HepG2 (cell line): Measurements from ENCODE around the gene TRMT2A. TPM values are rescaled to one million over a fixed set of nuclear protein-coding genes. Genes with fewer than 3 reads are reported as not detected.

ENCODE experiments used
- FOSL2 ChIP-seq: sonication (generic); formaldehyde crosslinking; IDR thresholded peaks from 2 replicates; pipeline ENCODE4 v1.4.0; 2020; ENCODE audit warnings: missing genetic modification reagents
- HMG20B ChIP-seq: conservative IDR thresholded peaks from 2 replicates; pipeline ENCODE4 v1.6.1; 2016; ENCODE audit warnings: missing genetic modification reagents, missing compliant biosample characterization
- KDM6A ChIP-seq: IDR thresholded peaks from 2 replicates; pipeline ENCODE4 v1.6.1; 2016; ENCODE audit warnings: low read depth
- MTF2 ChIP-seq: sonication (generic); formaldehyde crosslinking; IDR thresholded peaks from 2 replicates; pipeline ENCODE4 v1.5.0; 2020; ENCODE audit warnings: missing genetic modification reagents, borderline replicate concordance
- POLR2AphosphoS5 ChIP-seq: IDR thresholded peaks from 2 replicates; pipeline ENCODE4 v1.6.1; 2012; ENCODE audit warnings: low read depth, low read length
- SMC3 ChIP-seq: IDR thresholded peaks from 2 replicates; pipeline ENCODE4 v1.6.1; 2011; ENCODE audit warnings: low read length, improper control_type of control experiment
- SNAI1 ChIP-seq: sonication (generic); formaldehyde crosslinking; IDR thresholded peaks from 2 replicates; pipeline ENCODE4 v1.5.0; 2020; ENCODE audit warnings: mild to moderate bottlenecking, missing genetic modification reagents, borderline replicate concordance
- SRF ChIP-seq: IDR thresholded peaks from 2 replicates; pipeline ENCODE4 v1.6.1; 2011; ENCODE audit warnings: mild to moderate bottlenecking, low read depth, low read length, moderate library complexity
- TRIM24 ChIP-seq: sonication (generic); formaldehyde crosslinking; IDR thresholded peaks from 2 replicates; pipeline ENCODE4 v1.8.0; 2022; ENCODE audit warnings: mild to moderate bottlenecking, missing genetic modification reagents
- ZNF232 ChIP-seq: sonication (generic); formaldehyde crosslinking; IDR thresholded peaks from 2 replicates; pipeline ENCODE4 v1.4.0; 2020; ENCODE audit warnings: missing genetic modification reagents, borderline replicate concordance
- ZNF337 ChIP-seq: sonication (generic); formaldehyde crosslinking; IDR thresholded peaks from 2 replicates; pipeline ENCODE4 v1.5.1; 2020; ENCODE audit warnings: missing genetic modification reagents, low read depth, mild to moderate bottlenecking, borderline replicate concordance
- ZNF510 ChIP-seq: sonication (generic); formaldehyde crosslinking; IDR thresholded peaks from 2 replicates; pipeline ENCODE4 v1.4.0; 2020; ENCODE audit warnings: low read depth, mild to moderate bottlenecking, missing genetic modification reagents
- ZNF546 ChIP-seq: sonication (generic); formaldehyde crosslinking; conservative IDR thresholded peaks from 2 replicates; pipeline ENCODE4 v1.8.1; 2023; ENCODE audit warnings: mild to moderate bottlenecking, missing genetic modification reagents
- ZNF556 ChIP-seq: sonication (generic); formaldehyde crosslinking; IDR thresholded peaks from 2 replicates; pipeline ENCODE4 v1.4.0; 2020; ENCODE audit warnings: mild to moderate bottlenecking, missing genetic modification reagents, borderline replicate concordance
- ZNF563 ChIP-seq: sonication (generic); formaldehyde crosslinking; IDR thresholded peaks from 2 replicates; pipeline ENCODE4 v1.8.0; 2022; ENCODE audit warnings: mild to moderate bottlenecking, moderate library complexity, missing genetic modification reagents
- ZNF749 ChIP-seq: sonication (generic); formaldehyde crosslinking; IDR thresholded peaks from 2 replicates; pipeline ENCODE4 v1.8.0; 2022; ENCODE audit warnings: mild to moderate bottlenecking, missing genetic modification reagents, moderate library complexity, borderline replicate concordance
- ZNF839 ChIP-seq: sonication (generic); formaldehyde crosslinking; IDR thresholded peaks from 2 replicates; pipeline ENCODE4 v1.4.0; 2020; ENCODE audit warnings: missing genetic modification reagents, mild to moderate bottlenecking, borderline replicate concordance
- polyA plus RNA-seq, 8 experiments: library from polyadenylated mRNA; depleted of rRNA in 3 of 8; stranded (reverse) in 7 of 8; unstranded in 1 of 8; fragments of >200 nt; fragmentation: Illumina TruSeq in 4 of 8; extraction: Trizol in 4 of 8; gene quantifications; 2 replicates each; pipeline versions ENCODE4 v1.2.1 to v1.2.3, GENCODE V29; 2011 to 2016; ENCODE audit warnings: low read depth in 4 of 8, missing spikeins in 1 of 8, mixed read lengths in 1 of 8; ENCODE audit not compliant: insufficient read depth in 1 of 8
- total RNA-seq, 5 experiments: library from RNA; depleted of rRNA; stranded (reverse); fragments of >200 nt; fragmentation: Illumina TruSeq; extraction: Trizol; gene quantifications; 2 replicates each; pipeline ENCODE4 v1.2.3, GENCODE V29; 2016; ENCODE audit warnings: low read depth in 1 of 5
- TF ChIP-seq, protein P1 (sequence below): sonication (generic); formaldehyde crosslinking; IDR thresholded peaks from 2 replicates; pipeline ENCODE4 v1.5.0; 2020; ENCODE audit warnings: mild to moderate bottlenecking, missing genetic modification reagents, borderline replicate concordance
- TF ChIP-seq, protein P2 (sequence below): sonication (generic); formaldehyde crosslinking; IDR thresholded peaks from 2 replicates; pipeline ENCODE4 v1.4.0; 2020; ENCODE audit warnings: missing genetic modification reagents, borderline replicate concordance
- TF ChIP-seq, protein P3 (sequence below): sonication (generic); formaldehyde crosslinking; IDR thresholded peaks from 2 replicates; pipeline ENCODE4 v1.8.0; 2022; ENCODE audit warnings: mild to moderate bottlenecking, missing genetic modification reagents, moderate library complexity
- TF ChIP-seq, protein P4 (sequence below): fragments of 450-650 bp; IDR thresholded peaks from 2 replicates; pipeline ENCODE4 v1.6.1; 2016

The TRMT2A gene
- total and polyA plus RNA-seq, 2 of the 13 experiments (the other 11 are each of a cell fraction or from before 2014, with no cell fraction given): 24.0 to 30.3 TPM

DNA sequence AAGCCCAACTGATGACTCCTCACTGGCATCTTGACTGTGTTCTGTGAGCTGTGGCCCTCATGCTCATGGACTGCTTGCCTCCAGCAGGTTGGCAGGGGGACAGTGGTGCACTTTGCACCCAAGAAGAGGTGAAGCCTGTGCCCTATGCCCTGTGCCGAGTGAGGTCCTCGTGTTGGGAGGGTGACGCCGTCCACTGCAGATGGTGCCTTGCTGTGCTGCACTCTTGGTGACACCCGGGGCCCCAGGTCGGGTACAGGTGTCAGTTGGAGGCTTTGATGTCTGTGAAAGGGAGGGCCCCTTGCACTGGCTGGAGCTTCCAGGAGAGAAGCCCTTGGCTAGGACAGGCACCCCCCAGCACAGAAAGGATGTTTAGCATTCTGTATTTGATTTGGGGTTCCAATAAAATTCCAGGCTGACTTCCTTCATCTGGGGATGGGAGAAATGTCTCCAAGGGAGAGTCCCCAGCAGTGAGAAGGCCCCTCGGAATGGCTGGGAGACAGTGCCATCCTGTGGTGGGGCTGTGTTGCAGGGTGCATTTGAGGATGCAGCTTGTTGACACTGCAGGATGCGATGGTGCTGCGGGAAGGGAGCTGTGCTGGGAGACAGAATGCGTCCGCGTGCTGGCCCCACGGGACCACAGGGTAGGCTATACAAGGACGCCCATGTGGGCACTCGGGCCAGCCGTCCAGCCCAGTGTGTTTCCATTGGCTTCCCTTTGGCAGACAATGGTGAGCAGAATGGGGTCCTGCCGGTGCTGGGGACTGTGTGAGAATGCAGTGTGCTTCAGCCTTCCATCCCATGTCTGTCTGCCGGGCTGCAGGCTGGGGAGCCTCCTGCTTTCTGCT, 12.1 kb upstream of the TRMT2A start (continued):
- TF ChIP-seq, protein P1, sequence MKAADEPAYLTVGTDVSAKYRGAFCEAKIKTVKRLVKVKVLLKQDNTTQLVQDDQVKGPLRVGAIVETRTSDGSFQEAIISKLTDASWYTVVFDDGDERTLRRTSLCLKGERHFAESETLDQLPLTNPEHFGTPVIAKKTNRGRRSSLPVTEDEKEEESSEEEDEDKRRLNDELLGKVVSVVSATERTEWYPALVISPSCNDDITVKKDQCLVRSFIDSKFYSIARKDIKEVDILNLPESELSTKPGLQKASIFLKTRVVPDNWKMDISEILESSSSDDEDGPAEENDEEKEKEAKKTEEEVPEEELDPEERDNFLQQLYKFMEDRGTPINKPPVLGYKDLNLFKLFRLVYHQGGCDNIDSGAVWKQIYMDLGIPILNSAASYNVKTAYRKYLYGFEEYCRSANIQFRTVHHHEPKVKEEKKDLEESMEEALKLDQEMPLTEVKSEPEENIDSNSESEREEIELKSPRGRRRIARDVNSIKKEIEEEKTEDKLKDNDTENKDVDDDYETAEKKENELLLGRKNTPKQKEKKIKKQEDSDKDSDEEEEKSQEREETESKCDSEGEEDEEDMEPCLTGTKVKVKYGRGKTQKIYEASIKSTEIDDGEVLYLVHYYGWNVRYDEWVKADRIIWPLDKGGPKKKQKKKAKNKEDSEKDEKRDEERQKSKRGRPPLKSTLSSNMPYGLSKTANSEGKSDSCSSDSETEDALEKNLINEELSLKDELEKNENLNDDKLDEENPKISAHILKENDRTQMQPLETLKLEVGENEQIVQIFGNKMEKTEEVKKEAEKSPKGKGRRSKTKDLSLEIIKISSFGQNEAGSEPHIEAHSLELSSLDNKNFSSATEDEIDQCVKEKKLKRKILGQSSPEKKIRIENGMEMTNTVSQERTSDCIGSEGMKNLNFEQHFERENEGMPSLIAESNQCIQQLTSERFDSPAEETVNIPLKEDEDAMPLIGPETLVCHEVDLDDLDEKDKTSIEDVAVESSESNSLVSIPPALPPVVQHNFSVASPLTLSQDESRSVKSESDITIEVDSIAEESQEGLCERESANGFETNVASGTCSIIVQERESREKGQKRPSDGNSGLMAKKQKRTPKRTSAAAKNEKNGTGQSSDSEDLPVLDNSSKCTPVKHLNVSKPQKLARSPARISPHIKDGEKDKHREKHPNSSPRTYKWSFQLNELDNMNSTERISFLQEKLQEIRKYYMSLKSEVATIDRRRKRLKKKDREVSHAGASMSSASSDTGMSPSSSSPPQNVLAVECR (CRISPR knock-in tag): peak; percentile 66; the same call in 1 of the 2 replicates
- TF ChIP-seq, protein P2, sequence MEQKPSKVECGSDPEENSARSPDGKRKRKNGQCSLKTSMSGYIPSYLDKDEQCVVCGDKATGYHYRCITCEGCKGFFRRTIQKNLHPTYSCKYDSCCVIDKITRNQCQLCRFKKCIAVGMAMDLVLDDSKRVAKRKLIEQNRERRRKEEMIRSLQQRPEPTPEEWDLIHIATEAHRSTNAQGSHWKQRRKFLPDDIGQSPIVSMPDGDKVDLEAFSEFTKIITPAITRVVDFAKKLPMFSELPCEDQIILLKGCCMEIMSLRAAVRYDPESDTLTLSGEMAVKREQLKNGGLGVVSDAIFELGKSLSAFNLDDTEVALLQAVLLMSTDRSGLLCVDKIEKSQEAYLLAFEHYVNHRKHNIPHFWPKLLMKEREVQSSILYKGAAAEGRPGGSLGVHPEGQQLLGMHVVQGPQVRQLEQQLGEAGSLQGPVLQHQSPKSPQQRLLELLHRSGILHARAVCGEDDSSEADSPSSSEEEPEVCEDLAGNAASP: peak; percentile 70; the same call in 1 of the 2 replicates
- TF ChIP-seq SNAI1 (CRISPR knock-in tag) (peak; percentile 61; the same call in 1 of the 2 replicates), ZNF232 (CRISPR knock-in tag) (no peak), ZNF563 (CRISPR knock-in tag) (peak; percentile 43; the same call in 1 of the 2 replicates), ZNF839 (CRISPR knock-in tag) (no peak), KDM6A (CRISPR knock-in tag) (peak; percentile 51; the same call in 1 of the 2 replicates), HMG20B (CRISPR knock-in tag) (no peak; the same call in 1 of the 2 replicates), POLR2AphosphoS5 (0 out of 2 replicates have a peak, but pooled peaks have one; percentile 7), FOSL2 (CRISPR knock-in tag) (no peak), MTF2 (no peak), TRIM24 (no peak), SRF (no peak), ZNF510 (CRISPR knock-in tag) (no peak), ZNF337 (no peak), ZNF546 (CRISPR knock-in tag) (no peak), ZNF556 (no peak), ZNF749 (CRISPR knock-in tag) (no peak), SMC3 (peak; percentile 36)
- TF ChIP-seq, protein P3, sequence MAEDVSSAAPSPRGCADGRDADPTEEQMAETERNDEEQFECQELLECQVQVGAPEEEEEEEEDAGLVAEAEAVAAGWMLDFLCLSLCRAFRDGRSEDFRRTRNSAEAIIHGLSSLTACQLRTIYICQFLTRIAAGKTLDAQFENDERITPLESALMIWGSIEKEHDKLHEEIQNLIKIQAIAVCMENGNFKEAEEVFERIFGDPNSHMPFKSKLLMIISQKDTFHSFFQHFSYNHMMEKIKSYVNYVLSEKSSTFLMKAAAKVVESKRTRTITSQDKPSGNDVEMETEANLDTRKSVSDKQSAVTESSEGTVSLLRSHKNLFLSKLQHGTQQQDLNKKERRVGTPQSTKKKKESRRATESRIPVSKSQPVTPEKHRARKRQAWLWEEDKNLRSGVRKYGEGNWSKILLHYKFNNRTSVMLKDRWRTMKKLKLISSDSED (CRISPR knock-in tag): no peak
- TF ChIP-seq, protein P4, sequence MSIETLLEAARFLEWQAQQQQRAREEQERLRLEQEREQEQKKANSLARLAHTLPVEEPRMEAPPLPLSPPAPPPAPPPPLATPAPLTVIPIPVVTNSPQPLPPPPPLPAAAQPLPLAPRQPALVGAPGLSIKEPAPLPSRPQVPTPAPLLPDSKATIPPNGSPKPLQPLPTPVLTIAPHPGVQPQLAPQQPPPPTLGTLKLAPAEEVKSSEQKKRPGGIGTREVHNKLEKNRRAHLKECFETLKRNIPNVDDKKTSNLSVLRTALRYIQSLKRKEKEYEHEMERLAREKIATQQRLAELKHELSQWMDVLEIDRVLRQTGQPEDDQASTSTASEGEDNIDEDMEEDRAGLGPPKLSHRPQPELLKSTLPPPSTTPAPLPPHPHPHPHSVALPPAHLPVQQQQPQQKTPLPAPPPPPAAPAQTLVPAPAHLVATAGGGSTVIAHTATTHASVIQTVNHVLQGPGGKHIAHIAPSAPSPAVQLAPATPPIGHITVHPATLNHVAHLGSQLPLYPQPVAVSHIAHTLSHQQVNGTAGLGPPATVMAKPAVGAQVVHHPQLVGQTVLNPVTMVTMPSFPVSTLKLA: no peak
